Naive thymus-derived CD4-positive, alpha-beta T cell (primary cell): ENCODE data around the gene SPC24. TPM values are rescaled to one million over a fixed set of nuclear protein-coding genes. Genes with fewer than 3 reads are reported as not detected.
"Not testable (repeated sequence)": the region's sequence is repeated elsewhere in the genome, so short reads cannot be mapped to it uniquely, and the experiment has no call there.

Experiments used
- ATAC-seq: fragments of 150-1000 bp; cut with Tn5 transposase; 2 replicates; pipeline ENCODE4 v1.10.0; 2021; ENCODE audit warnings: mild to moderate bottlenecking, moderate library complexity
- CTCF ChIA-PET: fragments of 350-600 bp; sonication (Branson Sonifier 250); formaldehyde crosslinking; loops from one replicate; lab custom pipeline; 2021; ENCODE audit warnings: antibody characterized with exemption; lab: Charles Lee
- POLR2A ChIA-PET: fragments of 350-600 bp; sonication (Branson Sonifier 250); formaldehyde crosslinking; loops from one replicate; lab custom pipeline; 2021; ENCODE audit warnings: antibody characterized with exemption, inconsistent platforms; lab: Charles Lee
- DNase-seq, 9 donors: peaks; one replicate each; pipeline versions ENCODE4 v3.0.0 to v3.0.0-alpha.2; 2020 to 2022; ENCODE audit warnings: mixed read lengths in 1 of 9
- H3K27ac ChIP-seq: one replicate; pipeline ENCODE4 v1.7.0; 2013; ENCODE audit warnings: mild to moderate bottlenecking, low read depth, low read length, moderate library complexity
- H3K27me3 ChIP-seq, 2 donors: one replicate each; pipeline ENCODE4 v1.7.0; 2013; ENCODE audit warnings: low read length in 2 of 2, mild to moderate bottlenecking in 2 of 2, moderate library complexity in 2 of 2; ENCODE audit not compliant: control insufficient read depth in 2 of 2, insufficient read depth in 2 of 2
- H3K36me3 ChIP-seq, 3 experiments: 1 replicate in 2 of 3; 2 replicates in 1 of 3; pipeline ENCODE4 v1.7.0; 2013; ENCODE audit warnings: low read length in 3 of 3, mild to moderate bottlenecking in 3 of 3, moderate library complexity in 1 of 3; ENCODE audit not compliant: insufficient read depth in 3 of 3, control insufficient read depth in 2 of 3
- H3K4me1 ChIP-seq, 2 donors: one replicate each; pipeline ENCODE4 v1.7.0; 2013; ENCODE audit warnings: low read length in 2 of 2, mild to moderate bottlenecking in 2 of 2, moderate library complexity in 1 of 2; ENCODE audit not compliant: control insufficient read depth in 2 of 2, insufficient read depth in 2 of 2
- H3K4me3 ChIP-seq: 2 replicates; pipeline ENCODE4 v1.7.0; 2013; ENCODE audit warnings: mild to moderate bottlenecking, low read length
- H3K9me3 ChIP-seq, 3 experiments: 1 replicate in 2 of 3; 2 replicates in 1 of 3; pipeline ENCODE4 v1.7.0; 2013; ENCODE audit warnings: low read length in 3 of 3; ENCODE audit not compliant: control insufficient read depth in 2 of 3
- H3K27ac Mint-ChIP-seq, 9 donors: one replicate each; pipeline ENCODE4 v1.8.0; 2020 to 2022; ENCODE audit warnings: mixed read lengths in 9 of 9, mild to moderate bottlenecking in 8 of 9, moderate library complexity in 5 of 9, inconsistent platforms in 2 of 9
- H3K27me3 Mint-ChIP-seq, 5 donors: one replicate each; pipeline ENCODE4 v1.8.0; 2021 to 2022; ENCODE audit warnings: mixed read lengths in 5 of 5, mild to moderate bottlenecking in 1 of 5
- H3K36me3 Mint-ChIP-seq, 5 donors: one replicate each; pipeline ENCODE4 v1.8.0; 2020 to 2022; ENCODE audit warnings: mixed read lengths in 5 of 5, mild to moderate bottlenecking in 3 of 5, inconsistent platforms in 1 of 5
- H3K4me1 Mint-ChIP-seq, 7 donors: one replicate each; pipeline ENCODE4 v1.8.0; 2020 to 2022; ENCODE audit warnings: mixed read lengths in 7 of 7, mild to moderate bottlenecking in 3 of 7, inconsistent platforms in 1 of 7
- H3K4me3 Mint-ChIP-seq, 10 donors: one replicate each; pipeline ENCODE4 v1.8.0; 2020 to 2022; ENCODE audit warnings: mild to moderate bottlenecking in 10 of 10, mixed read lengths in 10 of 10, moderate library complexity in 6 of 10, inconsistent platforms in 2 of 10
- H3K9me3 Mint-ChIP-seq, 11 donors: one replicate each; pipeline ENCODE4 v1.8.0; 2020 to 2022; ENCODE audit warnings: mixed read lengths in 11 of 11, mild to moderate bottlenecking in 4 of 11, inconsistent platforms in 1 of 11, moderate library complexity in 1 of 11
- intact Hi-C, 2 donors: fragments of 100-400 bp; cut with micrococcal nuclease; formaldehyde crosslinking; loops; one replicate each; pipeline ENCODE4 v1.15.1; 2023
- polyA plus RNA-seq, 2 donors: library from polyadenylated mRNA; unstranded; fragments of 300-500 nt; fragmentation: Illumina TruSeq; gene quantifications; one replicate each; pipeline ENCODE4 v1.2.3, GENCODE V29; 2021
- total RNA-seq, 6 experiments: library from RNA in 5 of 6; stranded (reverse) in 5 of 6; gene quantifications; 1 replicate in 5 of 6; 2 replicates in 1 of 6; pipeline ENCODE4 v1.2.3 and lab custom pipeline; 2021 to 2026

Gene SPC24
- total and polyA plus RNA-seq, 7 experiments from 2014 or later = 0.33 to 45.4 (median 1.4) TPM; not detected in 1

DNA sequence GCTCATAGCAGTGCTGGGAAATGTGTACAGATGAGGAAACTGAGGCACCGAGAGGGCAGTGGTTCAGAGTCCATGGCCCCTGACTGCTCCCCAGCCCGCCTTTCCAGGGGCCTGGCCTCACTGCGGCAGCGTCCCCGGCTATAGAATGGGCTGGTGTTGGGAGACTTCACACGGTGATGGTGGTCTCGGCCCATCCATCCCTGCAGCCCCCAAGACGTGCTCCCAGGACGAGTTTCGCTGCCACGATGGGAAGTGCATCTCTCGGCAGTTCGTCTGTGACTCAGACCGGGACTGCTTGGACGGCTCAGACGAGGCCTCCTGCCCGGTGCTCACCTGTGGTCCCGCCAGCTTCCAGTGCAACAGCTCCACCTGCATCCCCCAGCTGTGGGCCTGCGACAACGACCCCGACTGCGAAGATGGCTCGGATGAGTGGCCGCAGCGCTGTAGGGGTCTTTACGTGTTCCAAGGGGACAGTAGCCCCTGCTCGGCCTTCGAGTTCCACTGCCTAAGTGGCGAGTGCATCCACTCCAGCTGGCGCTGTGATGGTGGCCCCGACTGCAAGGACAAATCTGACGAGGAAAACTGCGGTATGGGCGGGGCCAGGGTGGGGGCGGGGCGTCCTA, 50.5 kb downstream of the SPC24 start:
- POLR2A ChIA-PET = interaction anchor here (0.6 kb wide), 1 partner anchor 12 kb away, joined by 3 read pairs; no protein-coding TSS in a partner anchor
- Histone ChIP-seq H3K27ac (no peak overlapping the region), H3K4me3 (no peak overlapping the region), H3K27me3 (no peaks in the 10 kb centered on the region), H3K9me3 (no peaks in the 10 kb centered on the region), H3K36me3 (peaks cover 0 to 71% (median 8%) of the 10 kb centered on the region in 3 experiments), H3K4me1 (peaks cover 0 to under 1% of the 10 kb centered on the region in 2 donors)
- intact Hi-C loops = no loop called here
- Mint-ChIP-seq H3K27me3 (no peaks in the 10 kb centered on the region), H3K4me1 (peaks cover 1 to 5% (median 3%) of the 10 kb centered on the region in 7 donors), H3K36me3 (peaks cover 2 to 35% (median 7%) of the 10 kb centered on the region in 5 donors), H3K4me3 (no peak overlapping the region), H3K27ac (no peak overlapping the region), H3K9me3 (peaks cover 0 to under 1% (median 0%) of the 10 kb centered on the region in 11 donors)
- CTCF ChIA-PET = no interaction called here
- DNase-seq (no peak), ATAC-seq (peak; percentile 24)

DNA sequence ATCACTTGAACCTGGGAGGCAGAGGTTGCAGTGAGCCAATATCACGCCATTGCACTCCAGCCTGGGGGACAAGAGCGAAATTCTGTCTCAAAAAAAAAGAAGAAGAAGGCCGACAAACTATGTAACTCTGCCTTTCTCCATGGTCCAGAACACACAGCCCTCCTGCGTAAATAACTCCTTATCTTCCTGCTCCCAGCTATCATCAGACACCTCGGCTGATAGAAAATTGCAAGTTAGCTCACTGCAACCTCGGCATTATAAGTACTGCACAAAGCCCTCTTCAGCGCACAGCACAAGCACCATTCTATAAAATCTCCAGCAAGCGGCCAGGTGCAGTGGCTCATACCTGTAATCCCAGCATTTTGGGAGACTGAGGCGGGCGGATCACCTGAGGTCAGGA, 51.9 kb downstream of the SPC24 start:
- intact Hi-C loops, H3K4me3 ChIP-seq, H3K27me3 Mint-ChIP-seq, H3K27ac Mint-ChIP-seq, DNase-seq, H3K4me1 ChIP-seq, H3K27ac ChIP-seq, H3K27me3 ChIP-seq, H3K4me3 Mint-ChIP-seq, ATAC-seq, H3K9me3 ChIP-seq: not testable (repeated sequence)
- Mint-ChIP-seq H3K36me3 (peaks cover 5 to 46% (median 14%) of the 10 kb centered on the region in 5 donors), H3K4me1 (peaks cover 4 to 16% (median 6%) of the 10 kb centered on the region in 7 donors), H3K9me3 (peaks cover 0 to 12% (median 0%) of the 10 kb centered on the region in 11 donors)
- ChIA-PET CTCF (interaction anchor here (0.9 kb wide), 1 partner anchor 23 kb away, joined by 3 read pairs; no protein-coding TSS in a partner anchor), POLR2A (interaction anchor here (0.7 kb wide), 1 partner anchor 66 kb away, joined by 4 read pairs; no protein-coding TSS in a partner anchor)
- H3K36me3 ChIP-seq = peaks cover 0 to 64% (median 8%) of the 10 kb centered on the region in 3 experiments

DNA sequence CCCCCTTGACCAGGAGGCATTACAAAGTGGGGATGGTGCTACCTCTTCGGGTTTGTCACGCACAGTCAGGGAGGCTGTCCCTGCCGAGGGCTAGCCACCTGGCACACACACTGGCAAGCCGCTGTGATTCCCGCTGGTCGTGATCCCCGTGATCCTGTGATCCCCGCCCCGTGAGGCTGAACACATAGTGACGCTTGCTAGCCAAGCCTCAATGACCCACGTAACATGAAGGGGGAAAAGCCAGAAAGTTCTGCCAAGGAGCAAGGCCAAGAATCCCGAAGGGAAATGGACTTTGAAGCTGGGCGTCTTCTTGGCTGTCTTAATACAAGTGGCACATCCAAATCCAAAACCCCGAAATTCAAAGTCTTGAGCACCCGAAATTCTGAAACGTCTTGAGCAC, 52.6 kb downstream of the SPC24 start:
- no peak overlapping the region for H3K27ac ChIP-seq
- no peak overlapping the region for H3K27ac Mint-ChIP-seq
- peaks cover 4 to 20% (median 6%) of the 10 kb centered on the region in 7 donors for H3K4me1 Mint-ChIP-seq
- POLR2A ChIA-PET = interaction anchor here (1.0 kb wide), 1 partner anchor 12 kb away, joined by 3 read pairs; no protein-coding TSS in a partner anchor
- H3K4me3 ChIP-seq = no peak overlapping the region
- peaks cover 0 to 58% (median 8%) of the 10 kb centered on the region in 3 experiments for H3K36me3 ChIP-seq
- CTCF ChIA-PET = no interaction called here
- DNase-seq = no peak
- intact Hi-C loops = no loop called here
- H3K4me3 Mint-ChIP-seq = no peak overlapping the region
- no peaks in the 10 kb centered on the region for H3K9me3 ChIP-seq
- no peak for ATAC-seq
- no peaks in the 10 kb centered on the region for H3K27me3 ChIP-seq
- no peaks in the 10 kb centered on the region for H3K27me3 Mint-ChIP-seq
- peaks cover 0 to 12% (median 0%) of the 10 kb centered on the region in 11 donors for H3K9me3 Mint-ChIP-seq
- peaks cover 5 to 42% (median 12%) of the 10 kb centered on the region in 5 donors for H3K36me3 Mint-ChIP-seq
- H3K4me1 ChIP-seq = peaks cover 0 to 3% of the 10 kb centered on the region in 2 donors

DNA sequence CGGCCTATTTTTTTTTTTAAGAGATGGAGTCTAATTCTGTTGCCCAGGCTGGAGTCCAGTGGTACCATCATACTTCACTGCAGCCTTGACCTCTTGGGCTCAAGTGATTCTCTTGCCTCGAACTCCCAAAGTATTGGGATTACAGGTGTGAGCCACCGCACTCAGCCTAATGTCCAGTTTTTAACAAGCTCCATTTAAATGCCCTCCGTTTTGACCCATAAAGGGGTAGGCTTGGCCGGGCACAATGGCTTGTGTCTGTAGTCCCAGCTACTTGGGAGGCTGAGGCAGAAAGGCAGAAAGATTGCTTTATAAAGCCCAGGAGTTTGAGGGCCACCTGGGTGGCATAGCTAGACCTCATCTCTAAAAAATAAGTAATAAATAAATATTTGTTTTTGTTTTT, 54.5 kb downstream of the SPC24 start:
- Mint-ChIP-seq H3K36me3 (peaks cover 5 to 43% (median 18%) of the 10 kb centered on the region in 5 donors), H3K4me1 (peaks cover 11 to 33% (median 12%) of the 10 kb centered on the region in 7 donors), H3K27ac (no peak overlapping the region), H3K4me3 (no peak overlapping the region), H3K27me3 (no peaks in the 10 kb centered on the region), H3K9me3 (peaks cover 0 to 12% (median 2%) of the 10 kb centered on the region in 11 donors)
- peaks cover 0 to 42% (median 8%) of the 10 kb centered on the region in 3 experiments for H3K36me3 ChIP-seq
- H3K27ac ChIP-seq = no peak overlapping the region
- H3K9me3 ChIP-seq = no peaks in the 10 kb centered on the region
- ChIA-PET CTCF (no interaction called here), POLR2A (interaction anchor here (0.7 kb wide), 1 partner anchor 12 kb away, joined by 5 read pairs; the partner anchor contains the start of gene LDLR)
- ATAC-seq (no peak), DNase-seq (no peak)
- H3K4me1 ChIP-seq = peaks cover 6 to 11% of the 10 kb centered on the region in 2 donors
- intact Hi-C loops = no loop called here
- H3K4me3 ChIP-seq = no peak overlapping the region
- no peaks in the 10 kb centered on the region for H3K27me3 ChIP-seq

DNA sequence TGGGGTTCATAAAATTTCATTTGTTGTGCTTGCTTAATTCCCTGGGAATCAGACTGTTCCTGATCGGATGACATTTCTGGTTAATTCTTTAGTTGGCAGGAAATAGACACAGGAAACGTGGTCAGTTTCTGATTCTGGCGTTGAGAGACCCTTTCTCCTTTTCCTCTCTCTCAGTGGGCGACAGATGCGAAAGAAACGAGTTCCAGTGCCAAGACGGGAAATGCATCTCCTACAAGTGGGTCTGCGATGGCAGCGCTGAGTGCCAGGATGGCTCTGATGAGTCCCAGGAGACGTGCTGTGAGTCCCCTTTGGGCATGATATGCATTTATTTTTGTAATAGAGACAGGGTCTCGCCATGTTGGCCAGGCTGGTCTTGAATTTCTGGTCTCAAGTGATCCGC, 55.5 kb downstream of the SPC24 start:
- Histone ChIP-seq H3K27me3 (no peaks in the 10 kb centered on the region), H3K36me3 (peaks cover 0 to 32% (median 8%) of the 10 kb centered on the region in 3 experiments), H3K4me3 (no peak overlapping the region), H3K27ac (no peak overlapping the region), H3K4me1 (peaks cover 16 to 21% of the 10 kb centered on the region in 2 donors), H3K9me3 (no peaks in the 10 kb centered on the region)
- Mint-ChIP-seq H3K9me3 (peaks cover 0 to 12% (median 2%) of the 10 kb centered on the region in 11 donors), H3K36me3 (peaks cover 5 to 44% (median 21%) of the 10 kb centered on the region in 5 donors), H3K27ac (peak overlapping the region in 2 of 9 donors; percentile 67 to 80), H3K4me3 (no peak overlapping the region), H3K4me1 (peaks cover 18 to 43% (median 21%) of the 10 kb centered on the region in 7 donors), H3K27me3 (no peaks in the 10 kb centered on the region)
- POLR2A ChIA-PET = no interaction called here
- no peak for DNase-seq
- intact Hi-C loops = no loop called here
- CTCF ChIA-PET = interaction anchor here (0.8 kb wide), 1 partner anchor 64 kb away, joined by 3 read pairs; no protein-coding TSS in a partner anchor
- no peak for ATAC-seq

DNA sequence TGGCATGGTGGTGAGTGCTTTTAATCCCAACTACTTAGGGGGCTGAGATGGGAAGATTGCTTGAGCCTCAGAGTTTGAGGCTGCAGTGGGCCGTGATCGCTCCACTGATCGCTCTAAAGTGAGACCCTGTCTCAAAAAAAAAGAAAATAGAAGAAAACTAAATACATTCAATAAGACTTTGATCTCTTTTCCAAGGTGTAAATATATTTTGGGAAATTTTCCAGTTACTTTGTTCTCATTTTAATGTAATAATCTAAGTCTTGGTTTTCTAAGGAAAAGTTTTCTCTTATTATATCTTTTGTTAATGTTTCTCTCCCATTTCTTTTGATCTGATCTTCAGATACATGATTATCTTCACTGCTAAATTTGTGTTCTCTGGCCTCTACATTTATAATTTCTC, 56.7 kb downstream of the SPC24 start:
- H3K27me3 Mint-ChIP-seq = no peaks in the 10 kb centered on the region
- ChIA-PET POLR2A (interaction anchor here (1.3 kb wide), 1 partner anchor 11 kb away, joined by 3 read pairs; no protein-coding TSS in a partner anchor), CTCF (no interaction called here)
- Histone ChIP-seq H3K36me3 (peaks cover 0 to 22% (median 8%) of the 10 kb centered on the region in 3 experiments), H3K27ac (no peak overlapping the region), H3K9me3 (no peaks in the 10 kb centered on the region), H3K4me1 (peaks cover 23 to 29% of the 10 kb centered on the region in 2 donors), H3K4me3 (no peak overlapping the region), H3K27me3 (no peaks in the 10 kb centered on the region)
- peaks cover 5 to 45% (median 24%) of the 10 kb centered on the region in 5 donors for H3K36me3 Mint-ChIP-seq
- intact Hi-C loops = loop anchor here in 1 of 2 donors (10.0 kb wide), 2 partner anchors 444 to 694 kb away; partner anchors contain the start of genes CDC37 and ILF3
- DNase-seq (no peak), ATAC-seq (no peak)
- H3K9me3 Mint-ChIP-seq = peaks cover 0 to 12% (median 2%) of the 10 kb centered on the region in 11 donors
- peak overlapping the region in 2 of 9 donors; percentile 24 to 51 for H3K27ac Mint-ChIP-seq
- peaks cover 25 to 50% (median 29%) of the 10 kb centered on the region in 7 donors for H3K4me1 Mint-ChIP-seq
- H3K4me3 Mint-ChIP-seq = no peak overlapping the region
